ENCODE measurements around the gene LRRC32. TPM values are rescaled to one million over a fixed set of nuclear protein-coding genes. Genes with fewer than 3 reads are reported as not detected.

LRRC32 gene
- total RNA-seq, 1 experiment from 2014 or later = 0.27 TPM

GRCh38 chr11:76653674-76654284 is 16.8 kb downstream of the LRRC32 start:
- intact Hi-C loops (cut with micrococcal nuclease; ENCODE audit: unreplicated experiment) = no loop called here
- BruUV-seq (replicated peaks) = no TSS peak
- no peaks in the 10 kb centered on the region for H3K27me3 Mint-ChIP-seq (ENCODE audit: insufficient read depth, unreplicated experiment)
- CTCF ChIA-PET = interaction anchor here (0.6 kb wide), 1 partner anchor 28 kb away, joined by 3 read pairs; no protein-coding TSS in a partner anchor
- H3K4me3 ChIP-seq (ENCODE audit: low read depth, low read length) = no peak overlapping the region
- no peak overlapping the region for H3K4me3 Mint-ChIP-seq (ENCODE audit: unreplicated experiment)
- no peaks in the 10 kb centered on the region for H3K36me3 ChIP-seq (ENCODE audit: control insufficient read depth, insufficient read depth, low read length)
- H3K27ac Mint-ChIP-seq (ENCODE audit: unreplicated experiment) = no peak overlapping the region
- peak in 1 of 2 experiments; percentile 25 for DNase-seq
- no peaks in the 10 kb centered on the region for H3K4me1 Mint-ChIP-seq (ENCODE audit: low read depth, unreplicated experiment)
- no peaks in the 10 kb centered on the region for H3K9me3 ChIP-seq
- H3K36me3 Mint-ChIP-seq (ENCODE audit: insufficient read depth, unreplicated experiment) = no peaks in the 10 kb centered on the region
- H3K9me3 Mint-ChIP-seq (ENCODE audit: unreplicated experiment) = no peaks in the 10 kb centered on the region
- no peak for TF ChIP-seq CTCF (IDR thresholded peaks at IDR 0.05; ENCODE audit: insufficient read depth in 1 of 2, low read depth in 1 of 2, low read length in 1 of 2, severe bottlenecking in 1 of 2, unreplicated experiment in 1 of 2)
- no peaks in the 10 kb centered on the region for H3K4me1 ChIP-seq
- POLR2A ChIA-PET = no interaction called here
- H3K27me3 ChIP-seq (replicated peaks; ENCODE audit: control insufficient read depth, insufficient read depth, low read length) = no peaks in the 10 kb centered on the region

DNA sequence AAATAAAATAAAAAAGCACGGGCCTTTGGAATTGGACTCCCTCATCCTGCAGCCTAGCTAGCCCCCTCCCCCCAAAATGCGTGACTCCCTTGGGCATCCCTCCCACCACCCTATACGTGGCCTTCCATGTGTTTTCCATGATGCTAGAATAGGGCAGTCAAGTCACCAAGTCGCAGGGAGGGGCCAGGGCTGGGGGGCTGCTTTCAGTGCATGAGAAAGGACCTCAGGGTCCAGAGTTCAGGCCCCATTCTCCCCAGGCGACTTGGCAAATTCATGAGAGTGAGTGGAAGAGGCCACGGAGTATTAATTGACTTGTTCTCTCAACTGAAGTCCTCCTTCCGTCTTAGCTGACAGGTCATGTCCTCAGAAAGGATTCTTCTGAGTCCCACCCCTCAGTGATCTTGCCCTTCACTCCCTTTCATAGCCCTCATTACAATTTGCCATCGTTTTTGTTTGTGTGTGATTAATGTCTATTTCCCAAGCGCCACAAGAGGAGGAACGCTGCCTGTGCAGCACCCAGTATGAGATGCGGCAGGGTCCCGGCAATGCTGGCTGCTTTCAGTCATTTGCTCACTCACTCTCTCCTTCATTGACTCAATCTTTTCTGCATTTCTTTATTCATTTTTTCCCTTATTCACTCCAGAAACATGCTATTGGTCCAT is 17.4 kb downstream of the LRRC32 start:
- ChIA-PET POLR2A (no interaction called here), CTCF (interaction anchor here (0.6 kb wide), 1 partner anchor 29 kb away, joined by 3 read pairs; no protein-coding TSS in a partner anchor)
- BruUV-seq (replicated peaks) = no TSS peak
- peak in 1 of 2 experiments; percentile 32 for DNase-seq
- TF ChIP-seq CTCF (IDR thresholded peaks at IDR 0.05; ENCODE audit: insufficient read depth in 1 of 2, low read depth in 1 of 2, low read length in 1 of 2, severe bottlenecking in 1 of 2, unreplicated experiment in 1 of 2) = no peak
- no peak overlapping the region for H3K27ac Mint-ChIP-seq (ENCODE audit: unreplicated experiment)
- H3K36me3 Mint-ChIP-seq (ENCODE audit: insufficient read depth, unreplicated experiment) = no peaks in the 10 kb centered on the region
- no peaks in the 10 kb centered on the region for H3K27me3 Mint-ChIP-seq (ENCODE audit: insufficient read depth, unreplicated experiment)
- Histone ChIP-seq H3K27me3 (replicated peaks; ENCODE audit: control insufficient read depth, insufficient read depth, low read length) (no peaks in the 10 kb centered on the region), H3K4me1 (no peaks in the 10 kb centered on the region), H3K36me3 (ENCODE audit: control insufficient read depth, insufficient read depth, low read length) (no peaks in the 10 kb centered on the region), H3K9me3 (no peaks in the 10 kb centered on the region), H3K4me3 (ENCODE audit: low read depth, low read length) (no peak overlapping the region)
- no peaks in the 10 kb centered on the region for H3K4me1 Mint-ChIP-seq (ENCODE audit: low read depth, unreplicated experiment)
- H3K9me3 Mint-ChIP-seq (ENCODE audit: unreplicated experiment) = no peaks in the 10 kb centered on the region
- no peak overlapping the region for H3K4me3 Mint-ChIP-seq (ENCODE audit: unreplicated experiment)
- intact Hi-C loops (cut with micrococcal nuclease; ENCODE audit: unreplicated experiment) = no loop called here

DNA sequence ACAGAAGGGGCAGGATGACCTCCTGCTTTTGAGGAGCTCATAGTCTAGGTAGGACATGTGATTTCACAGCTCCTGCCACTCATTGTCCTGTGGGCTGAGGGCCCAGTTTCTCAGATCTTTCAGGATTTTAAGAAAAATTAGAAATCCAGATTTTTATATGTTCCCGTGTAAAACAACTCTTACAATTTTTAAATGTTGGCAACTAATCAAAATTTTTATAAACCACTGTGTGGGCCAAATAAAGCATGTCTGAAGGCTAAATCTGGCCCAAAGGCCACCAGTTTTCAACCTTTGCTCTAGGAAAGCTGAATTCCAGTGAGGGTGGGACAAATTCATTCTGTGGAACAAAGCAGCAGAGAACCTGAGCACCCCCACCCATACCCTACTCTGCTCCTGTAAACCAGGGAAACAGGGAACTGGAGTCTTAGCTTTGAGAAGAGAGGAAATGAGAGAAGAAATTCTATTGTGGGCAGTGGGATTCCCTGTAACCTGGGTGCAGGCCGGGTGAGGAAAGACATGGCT is 20.6 kb downstream of the LRRC32 start:
- no peak overlapping the region for H3K4me3 Mint-ChIP-seq (ENCODE audit: unreplicated experiment)
- no peaks in the 10 kb centered on the region for H3K4me1 Mint-ChIP-seq (ENCODE audit: low read depth, unreplicated experiment)
- H3K27me3 Mint-ChIP-seq (ENCODE audit: insufficient read depth, unreplicated experiment) = peaks cover 6% of the 10 kb centered on the region
- H3K4me3 ChIP-seq (ENCODE audit: low read depth, low read length) = no peak overlapping the region
- no peak for TF ChIP-seq CTCF (IDR thresholded peaks at IDR 0.05; ENCODE audit: insufficient read depth in 1 of 2, low read depth in 1 of 2, low read length in 1 of 2, severe bottlenecking in 1 of 2, unreplicated experiment in 1 of 2)
- H3K9me3 Mint-ChIP-seq (ENCODE audit: unreplicated experiment) = peaks cover 10% of the 10 kb centered on the region
- H3K27me3 ChIP-seq (replicated peaks; ENCODE audit: control insufficient read depth, insufficient read depth, low read length) = no peaks in the 10 kb centered on the region
- H3K36me3 ChIP-seq (ENCODE audit: control insufficient read depth, insufficient read depth, low read length) = no peaks in the 10 kb centered on the region
- POLR2A ChIA-PET = no interaction called here
- no TSS peak for BruUV-seq (replicated peaks)
- no peaks in the 10 kb centered on the region for H3K36me3 Mint-ChIP-seq (ENCODE audit: insufficient read depth, unreplicated experiment)
- H3K4me1 ChIP-seq = no peaks in the 10 kb centered on the region
- intact Hi-C loops (cut with micrococcal nuclease; ENCODE audit: unreplicated experiment) = no loop called here
- no peak for DNase-seq
- H3K9me3 ChIP-seq = no peaks in the 10 kb centered on the region
- CTCF ChIA-PET = interaction anchor here (0.6 kb wide), 1 partner anchor 9 kb away, joined by 3 read pairs; no protein-coding TSS in a partner anchor
- H3K27ac Mint-ChIP-seq (ENCODE audit: unreplicated experiment) = no peak overlapping the region

All from Caco-2 (cell line).